NCI-H1092 treated with DMSO at 0.1 percent for 48 hours (cell line): Measurements from ENCODE around the gene IQCN.
A peak's percentile ranks its signal among the peaks of the same experiment; 100 is the strongest.

Source experiments
- DNase-seq: peaks from one replicate; lab custom pipeline; 2025; lab: John Stamatoyannopoulos, UW

IQCN gene

DNA sequence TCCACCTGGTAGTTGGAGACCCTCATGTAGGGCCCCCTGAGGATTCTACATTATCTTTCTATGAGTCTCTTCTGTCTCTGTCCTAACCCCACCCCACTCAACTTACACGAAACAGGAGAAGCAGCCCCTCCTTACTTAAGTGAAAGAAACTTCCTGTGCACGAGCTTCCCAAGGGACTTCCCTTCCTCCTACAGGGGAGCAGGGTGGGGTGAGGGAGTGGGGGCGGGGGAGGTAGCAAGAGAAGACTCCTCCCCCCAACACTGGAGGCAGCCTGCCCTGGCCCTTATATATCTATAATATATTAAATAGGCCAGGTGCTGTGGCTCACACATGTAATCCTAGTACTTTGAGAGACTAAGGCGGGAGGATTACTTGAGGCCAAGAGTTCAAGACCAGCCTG, 42.5 kb downstream of the IQCN start:
- DNase-seq, result no peak

DNA sequence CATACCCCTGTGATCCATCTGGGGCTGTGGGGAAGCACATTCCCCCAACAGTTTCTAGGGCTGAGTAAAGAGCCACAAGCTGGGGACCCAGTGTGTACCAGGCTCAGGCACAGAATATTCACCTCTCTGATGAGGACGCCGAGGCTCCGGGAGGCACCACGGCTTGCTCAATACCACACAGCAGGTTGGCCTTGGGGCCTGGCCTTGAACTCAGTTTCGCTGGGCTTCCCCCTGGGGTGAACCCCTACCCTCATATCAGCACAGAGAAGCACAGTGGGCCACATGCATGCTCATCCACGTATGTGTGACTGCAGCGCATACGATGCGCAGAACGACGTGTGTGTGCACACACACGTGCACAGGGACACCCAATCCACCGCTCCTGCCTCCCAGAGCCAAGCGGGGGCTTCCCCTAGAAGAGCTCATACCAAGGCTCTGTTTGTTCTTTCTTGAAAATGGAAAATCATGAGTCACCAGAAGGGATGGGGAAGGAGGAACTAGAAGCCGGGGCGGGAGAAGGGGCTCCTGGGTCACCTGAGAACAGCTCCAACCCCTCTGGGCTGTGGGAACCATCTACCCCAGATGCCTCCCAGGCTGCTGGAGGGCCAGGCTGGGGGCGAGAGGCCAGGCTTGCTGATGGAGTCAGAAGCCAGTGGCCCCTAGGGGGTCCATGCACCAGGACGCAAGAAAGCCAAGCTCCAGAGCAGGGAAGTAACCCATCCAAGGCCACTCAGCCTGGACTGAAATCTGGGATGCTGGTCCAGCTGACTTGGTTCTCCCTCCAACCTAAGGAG, 43.1 kb downstream of the IQCN start:
- no peak for DNase-seq

DNA sequence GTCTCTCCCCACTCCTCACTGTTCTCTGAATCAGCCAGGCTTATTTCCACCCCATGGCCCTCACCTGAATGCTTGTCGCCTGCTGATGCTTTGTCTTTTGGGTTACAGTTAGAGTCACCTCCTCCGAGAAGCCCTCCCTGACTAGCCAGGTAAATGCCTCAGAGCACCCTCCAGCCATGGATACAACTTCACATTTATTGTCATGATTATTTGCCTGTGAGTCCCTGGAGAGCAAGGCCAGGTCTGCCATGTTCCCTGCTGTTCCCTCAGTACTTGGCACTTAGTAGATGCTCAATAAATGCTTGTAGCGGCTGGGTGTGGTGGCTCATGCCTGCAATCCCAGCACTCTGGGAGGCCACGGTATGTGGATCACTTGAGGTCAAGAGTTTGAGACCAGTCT, 44.3 kb downstream of the IQCN start:
- DNase-seq, result no peak

DNA sequence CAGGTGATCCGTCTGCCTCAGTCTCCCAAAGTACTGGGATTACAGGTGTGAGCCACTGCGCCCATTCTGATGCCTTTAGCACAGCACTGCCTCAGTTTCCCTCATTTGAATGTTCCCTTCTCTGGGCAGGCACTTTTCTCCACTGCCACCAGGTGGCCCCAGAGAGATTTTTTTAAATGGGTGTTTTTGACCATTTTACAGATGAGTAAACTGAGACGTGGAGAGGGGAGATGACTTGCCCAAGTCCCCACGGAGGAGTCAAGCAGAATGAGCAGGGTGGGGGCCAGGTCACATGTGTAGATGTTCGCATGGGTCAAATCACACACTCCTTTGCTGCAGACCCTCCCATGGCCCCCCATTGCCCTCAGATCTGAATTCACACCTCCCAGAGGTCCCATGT, 44.8 kb downstream of the IQCN start:
- DNase-seq, result no peak

- DNase-seq, result no peak
Measured at GRCh38 chr19:18227781-18228271, 46.4 kb downstream of the IQCN start.

DNA sequence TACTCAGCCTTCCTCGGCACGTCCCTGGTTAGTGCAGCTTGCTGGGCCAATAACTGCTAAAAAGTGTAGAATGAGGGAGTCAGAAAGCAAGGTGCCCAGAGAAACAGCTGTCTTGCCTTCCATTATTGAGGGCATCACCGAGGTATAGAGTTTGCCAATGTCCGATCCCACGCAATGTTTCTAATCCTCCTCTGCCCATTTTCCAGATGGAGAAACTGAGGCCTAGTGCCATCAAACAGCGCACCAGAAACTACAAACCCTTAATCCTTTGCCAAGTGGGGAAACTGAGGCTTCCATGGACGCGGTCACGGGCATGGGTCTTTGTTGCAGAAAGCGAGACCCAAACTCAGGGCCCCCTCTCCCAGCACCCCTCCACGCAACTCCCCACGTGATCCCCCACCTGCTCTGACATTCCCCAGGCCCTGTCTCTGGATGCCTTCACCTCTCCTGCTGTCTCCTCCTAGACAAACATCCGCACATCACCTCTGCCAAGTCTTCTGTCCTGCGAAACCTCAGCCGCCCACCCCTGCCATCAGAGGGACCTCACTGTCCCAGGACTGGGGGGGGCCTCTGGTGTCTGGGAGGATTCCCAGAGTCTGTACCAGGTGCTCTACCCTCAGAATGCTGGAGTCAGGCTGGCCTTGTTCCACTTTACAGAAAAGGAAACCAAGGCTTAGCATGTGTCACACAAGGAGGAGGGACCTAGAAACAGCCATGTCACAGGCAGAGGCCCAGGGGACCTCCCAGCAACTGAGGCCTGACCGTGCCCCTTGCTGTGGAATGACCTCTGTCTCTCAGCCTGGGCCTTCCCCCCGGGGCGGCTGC, 47.1 kb downstream of the IQCN start:
- no peak for DNase-seq

GRCh38 chr19:18225702-18226468, 48.4 kb downstream of the IQCN start, which contains the start of gene PDE4C:
Gene PDE4C, minus strand, starts transcription at chr19:18226438. Its CDS starts 23 bp downstream, at chr19:18226415.
- no peak for DNase-seq

GRCh38 chr19:18225355-18225701, 48.9 kb downstream of the IQCN start:
- DNase-seq, result no peak

- peak; percentile 94 for DNase-seq
Measured at GRCh38 chr19:18224525-18225354, 49.5 kb downstream of the IQCN start.

- DNase-seq, result no peak
Measured at GRCh38 chr19:18223860-18224524, 50.3 kb downstream of the IQCN start.

GRCh38 chr19:18221815-18222725, 52.2 kb downstream of the IQCN start:
- no peak for DNase-seq

GRCh38 chr19:18220632-18221275, 53.5 kb downstream of the IQCN start:
- DNase-seq, result no peak

DNA sequence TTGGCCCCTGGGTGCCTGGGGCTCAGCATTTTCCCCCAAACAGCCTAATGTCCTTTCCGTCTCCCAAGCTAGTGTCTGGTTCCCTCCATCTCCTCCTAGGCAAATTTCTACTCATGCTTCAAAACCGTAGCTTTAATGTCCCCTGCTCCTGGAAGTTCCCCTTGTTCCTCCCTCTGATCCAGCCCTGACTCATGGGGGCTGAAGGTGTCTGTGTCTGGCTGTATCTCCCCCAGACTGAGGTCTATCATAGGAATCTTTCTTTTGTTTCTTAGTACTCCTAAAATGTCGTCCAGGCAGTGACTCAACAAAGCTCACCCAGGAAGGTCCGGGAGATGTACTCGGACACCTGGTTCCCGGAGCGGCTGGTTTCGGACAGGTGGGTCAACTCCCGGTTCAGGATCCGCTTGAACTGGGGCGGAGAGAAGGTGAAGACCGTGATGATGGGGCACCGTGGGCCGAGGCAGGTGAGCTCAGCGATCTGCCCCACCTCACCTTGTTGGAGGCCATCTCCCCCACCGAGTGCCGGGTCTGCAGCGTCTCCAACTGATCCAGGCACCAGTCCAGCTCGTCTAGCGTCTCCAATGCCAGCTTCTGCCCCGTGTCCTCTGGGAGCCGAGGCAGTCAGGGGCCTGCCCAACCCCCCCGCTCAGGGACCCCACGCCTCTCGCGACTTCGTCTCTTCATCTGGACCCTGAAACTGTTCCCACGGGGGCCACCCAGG, 54.2 kb downstream of the IQCN start:
- no peak for DNase-seq

GRCh38 chr19:18218600-18218999, 55.7 kb downstream of the IQCN start:
- DNase-seq, result no peak

- DNase-seq, result no peak
Measured at GRCh38 chr19:18218159-18218558, 56.1 kb downstream of the IQCN start.

- DNase-seq, result no peak
Measured at GRCh38 chr19:18216789-18217188, 57.5 kb downstream of the IQCN start.

DNA sequence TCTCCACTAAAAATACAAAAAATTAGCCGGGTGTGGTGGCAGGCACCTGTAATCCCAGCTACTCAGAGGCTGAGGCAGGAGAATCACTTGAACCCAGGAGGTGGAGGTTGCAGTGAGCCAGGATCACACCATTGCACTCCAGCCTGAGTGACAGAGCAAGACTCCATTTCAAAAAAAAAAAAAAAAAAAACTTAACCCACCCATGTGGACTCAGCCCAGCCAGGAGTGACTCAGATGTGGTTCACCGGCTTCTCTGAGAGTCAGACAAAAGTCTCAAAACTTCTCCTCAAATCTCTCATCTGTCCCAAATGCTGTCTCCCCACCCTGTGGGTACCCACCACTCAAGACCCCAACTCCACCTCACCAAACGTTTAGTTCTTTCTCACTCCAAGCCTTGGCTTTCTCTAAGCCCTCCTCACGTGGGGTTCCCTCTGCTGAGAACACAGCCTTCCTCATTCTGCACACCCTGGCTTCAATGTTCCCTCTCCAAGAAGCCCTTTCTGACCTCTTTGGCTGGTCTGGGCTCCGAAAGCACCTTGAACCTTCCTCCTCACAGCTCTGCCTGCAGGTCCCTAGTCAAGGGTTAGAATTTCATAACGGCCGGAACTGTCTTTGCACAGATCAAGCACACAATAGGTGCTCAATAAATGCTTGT, 59.3 kb downstream of the IQCN start:
- DNase-seq, result no peak

GRCh38 chr19:18211683-18212082, 62.6 kb downstream of the IQCN start:
- no peak for DNase-seq
